Kidney glomerular epithelial cell (primary cell): ENCODE measurements around the gene EFEMP1.
A peak's percentile ranks its signal among the peaks of the same experiment; 100 is the strongest.

Experiments used
- DNase-seq: peaks from one replicate; lab custom pipeline; 2025; lab: John Stamatoyannopoulos, UW

Gene EFEMP1

DNA sequence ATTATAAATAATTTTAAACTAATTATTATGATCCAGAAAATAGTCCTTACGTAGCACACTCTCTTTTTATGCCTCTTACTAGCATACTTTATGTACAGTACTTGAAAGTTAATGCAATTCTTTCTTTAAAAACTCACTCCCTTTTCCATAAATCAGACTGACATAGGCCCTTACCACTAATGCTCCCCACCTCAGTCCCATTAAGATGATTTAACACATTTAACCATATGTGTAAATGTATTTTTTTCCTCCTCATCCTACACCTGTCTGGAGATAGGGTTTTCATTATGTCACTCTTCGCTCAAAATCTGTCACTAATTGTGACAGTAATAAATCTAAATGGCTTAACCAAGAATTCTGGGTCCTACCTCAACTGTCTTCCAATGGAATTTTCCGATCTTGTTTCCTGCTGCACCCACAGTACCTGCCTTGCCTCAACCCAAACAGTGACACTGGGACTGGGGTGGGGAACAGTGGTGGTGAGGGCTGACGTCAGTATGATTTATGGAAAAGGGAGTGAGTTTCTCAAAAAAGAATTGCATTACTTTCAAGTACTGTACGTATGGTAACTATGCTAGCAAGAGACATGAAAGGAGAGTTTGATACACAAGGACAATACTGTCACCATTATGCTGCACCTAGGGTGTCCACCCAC, 25.1 kb downstream of the EFEMP1 start:
- no peak for DNase-seq

- DNase-seq = no peak
These were observed 26.9 kb downstream of the EFEMP1 start for GRCh38 chr2:55896633-55897032.

GRCh38 chr2:55894720-55895119, 28.9 kb downstream of the EFEMP1 start:
- DNase-seq = no peak

- no peak for DNase-seq
These were observed 31.9 kb downstream of the EFEMP1 start for GRCh38 chr2:55891671-55892094.

DNA sequence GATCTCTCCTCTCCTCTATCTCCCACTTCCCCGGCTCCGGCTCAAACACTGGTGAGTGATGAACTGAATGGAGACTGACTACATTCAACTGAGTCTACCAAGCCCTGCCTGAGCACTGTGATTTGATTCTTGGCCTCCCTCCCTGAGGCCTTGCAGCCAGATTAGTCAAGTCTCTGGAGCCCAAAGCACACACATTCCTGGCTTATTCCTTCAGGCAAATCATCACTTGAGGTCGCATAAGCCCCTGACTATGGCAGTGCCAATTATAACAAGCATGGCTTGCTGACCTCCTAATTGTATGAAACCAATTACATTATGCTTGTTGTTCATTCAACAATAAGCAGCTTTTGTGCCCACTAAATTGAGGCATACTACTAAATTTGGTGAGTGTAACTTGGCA, 34.6 kb downstream of the EFEMP1 start:
- DNase-seq = no peak

DNA sequence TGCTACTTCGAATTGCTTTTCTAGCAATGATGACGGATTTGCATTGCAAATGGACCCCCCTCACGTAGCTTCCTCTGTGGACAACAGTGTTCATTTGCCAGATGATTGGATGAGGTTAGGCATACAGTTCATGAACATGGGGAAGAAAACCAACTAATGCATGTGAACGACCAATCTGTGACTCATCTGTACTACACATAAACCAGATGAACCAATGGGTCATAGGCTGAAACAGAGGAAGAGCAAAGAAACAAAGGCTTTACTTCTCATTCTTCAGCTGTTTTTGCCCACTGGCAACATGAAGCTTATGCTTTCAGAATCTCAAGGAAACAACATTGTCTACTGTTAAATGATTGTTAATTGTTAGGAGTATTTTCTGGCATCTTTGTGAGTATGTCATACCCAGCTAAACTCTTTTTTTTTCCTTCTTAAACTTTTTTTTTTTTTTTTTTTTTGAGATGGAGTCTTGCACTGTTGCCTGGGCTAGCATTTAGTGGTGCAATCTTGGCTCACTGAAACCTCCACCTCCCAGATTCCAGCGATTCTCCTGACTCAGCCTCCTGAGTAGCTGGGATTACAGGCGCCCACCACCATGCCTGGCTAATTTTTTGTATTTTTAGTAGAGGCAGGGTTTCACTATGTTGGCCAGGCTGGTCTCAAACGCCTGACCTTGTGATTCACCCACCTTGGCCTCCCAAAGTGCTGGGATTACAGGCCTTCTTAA, 35.5 kb downstream of the EFEMP1 start:
- DNase-seq = no peak

DNA sequence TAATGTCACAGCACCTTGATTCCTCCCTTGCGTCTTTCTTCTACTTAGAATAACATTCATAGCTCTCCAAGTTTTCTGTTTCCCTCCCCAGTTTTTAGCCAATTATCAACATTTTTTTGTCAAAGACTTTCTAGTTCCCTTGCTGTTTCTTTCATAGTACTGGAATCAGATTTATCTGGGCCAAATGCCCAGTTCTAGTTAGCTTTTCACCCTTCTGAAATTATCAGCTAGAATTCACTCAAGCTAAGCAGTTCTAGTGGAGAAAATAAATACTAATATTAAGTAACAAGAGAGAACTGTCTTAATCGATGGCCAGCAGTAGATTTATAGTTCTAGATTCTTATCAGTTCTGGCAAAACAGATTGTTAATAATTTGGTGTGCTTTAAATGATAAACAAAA, 36.2 kb downstream of the EFEMP1 start:
- DNase-seq = no peak

DNA sequence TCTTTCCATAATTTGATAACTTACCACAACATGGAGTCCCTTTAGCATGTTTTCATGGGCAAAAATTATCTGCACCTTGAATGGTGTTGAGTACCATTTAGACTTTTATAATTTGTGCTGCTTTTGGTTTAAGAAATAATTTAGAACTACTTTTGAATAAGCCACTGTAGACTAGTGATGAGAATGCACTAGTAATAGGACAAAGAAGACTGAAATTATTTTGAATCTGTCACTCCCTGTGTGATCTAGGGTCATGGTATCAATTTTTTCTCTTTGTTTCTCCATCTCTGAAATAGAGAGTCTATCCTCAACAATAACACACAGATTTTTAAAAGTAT, 37.7 kb downstream of the EFEMP1 start:
- no peak for DNase-seq

DNA sequence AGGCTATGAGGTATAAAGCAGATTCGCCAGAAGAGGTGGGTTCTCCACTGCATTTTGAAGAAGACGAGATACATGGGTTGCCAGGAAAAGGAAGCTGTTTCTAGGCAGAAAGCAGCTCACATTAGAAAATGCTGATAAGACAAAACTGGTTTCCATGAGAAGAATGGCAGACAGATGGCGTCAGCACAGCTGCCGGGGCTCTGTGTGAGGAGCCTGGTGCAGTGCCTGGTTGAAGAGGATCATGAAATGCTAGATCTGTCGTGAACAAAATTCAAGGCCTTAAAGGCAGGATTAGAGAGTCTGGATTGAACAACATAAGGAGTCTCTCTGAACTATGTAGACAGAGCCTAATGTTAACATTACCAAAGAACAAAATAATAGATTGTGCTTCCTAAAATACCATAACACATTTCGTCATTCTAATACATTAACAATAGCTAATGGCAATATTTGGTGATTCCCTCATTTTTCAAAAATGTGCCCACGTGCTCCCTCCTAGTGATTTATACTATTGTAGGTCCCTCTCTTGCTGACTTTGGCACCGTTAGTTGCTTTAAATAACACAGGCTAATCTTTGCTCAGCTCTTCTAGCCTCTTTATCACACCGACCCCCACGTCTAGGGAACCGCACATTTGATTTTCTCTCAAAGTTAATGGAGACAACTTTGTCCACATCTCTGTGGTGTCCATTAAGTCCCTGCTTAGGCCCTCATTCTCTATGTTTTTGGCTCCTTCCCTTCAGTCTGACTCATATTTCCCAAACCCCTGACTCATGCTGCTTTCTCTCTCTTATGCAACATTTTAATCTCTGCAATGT, 38.2 kb downstream of the EFEMP1 start:
- peak; percentile 64 for DNase-seq

- DNase-seq = no peak
These were observed 39.8 kb downstream of the EFEMP1 start for GRCh38 chr2:55883829-55884228.

GRCh38 chr2:55883357-55883756, 40.2 kb downstream of the EFEMP1 start:
- DNase-seq = no peak

DNA sequence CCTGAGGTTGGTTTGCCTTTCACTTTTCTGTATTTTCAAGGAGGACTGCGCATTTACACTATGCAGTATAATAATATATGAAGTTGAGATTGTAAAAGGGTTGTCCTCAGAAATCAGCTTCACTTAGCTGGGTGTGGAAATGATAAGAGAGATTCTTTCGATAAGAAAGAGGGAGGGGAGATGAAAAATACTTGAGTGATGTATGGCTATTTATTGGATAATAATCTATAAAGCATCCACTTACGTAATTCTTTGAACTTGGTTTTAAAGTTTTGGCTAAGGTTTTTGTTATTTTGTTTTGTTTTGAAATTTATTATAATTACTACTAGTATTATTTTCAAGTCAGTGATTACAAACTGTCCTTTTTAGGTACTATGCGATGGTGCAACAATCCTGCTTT, 40.6 kb downstream of the EFEMP1 start:
- no peak for DNase-seq

DNA sequence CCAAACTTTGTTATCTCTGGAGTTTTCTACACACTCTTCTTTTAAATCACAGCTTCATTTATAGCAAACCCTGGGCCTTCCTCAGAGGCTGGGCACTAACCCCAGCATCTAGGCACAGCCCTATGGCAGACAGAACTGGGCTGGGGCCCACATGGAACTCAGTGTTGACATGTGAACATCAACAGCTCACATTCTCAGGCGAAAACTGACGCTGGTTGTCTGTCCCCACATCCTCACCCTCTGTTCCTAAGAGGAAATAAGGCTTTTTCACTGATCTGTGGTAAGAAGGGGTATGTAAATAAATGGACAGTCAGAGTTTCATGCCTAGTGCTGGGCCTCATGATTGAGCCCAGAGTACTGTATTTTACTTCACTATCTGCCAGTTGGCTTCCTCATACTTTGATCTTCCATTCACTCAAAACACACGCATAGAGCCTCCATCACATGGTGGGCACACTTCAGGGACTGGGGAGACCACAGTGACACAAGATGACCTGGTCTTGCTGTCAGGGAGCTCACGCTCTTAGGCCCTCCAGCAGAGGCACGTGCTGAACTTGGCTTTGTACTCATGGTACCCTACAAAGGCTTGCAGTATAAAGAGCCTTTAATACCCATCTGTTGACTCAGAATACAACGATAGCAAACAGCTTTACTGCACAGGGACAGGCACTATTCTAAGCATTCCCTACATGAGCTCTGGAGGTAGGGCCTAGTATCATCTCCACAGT, 43.0 kb downstream of the EFEMP1 start:
- DNase-seq = no peak

DNA sequence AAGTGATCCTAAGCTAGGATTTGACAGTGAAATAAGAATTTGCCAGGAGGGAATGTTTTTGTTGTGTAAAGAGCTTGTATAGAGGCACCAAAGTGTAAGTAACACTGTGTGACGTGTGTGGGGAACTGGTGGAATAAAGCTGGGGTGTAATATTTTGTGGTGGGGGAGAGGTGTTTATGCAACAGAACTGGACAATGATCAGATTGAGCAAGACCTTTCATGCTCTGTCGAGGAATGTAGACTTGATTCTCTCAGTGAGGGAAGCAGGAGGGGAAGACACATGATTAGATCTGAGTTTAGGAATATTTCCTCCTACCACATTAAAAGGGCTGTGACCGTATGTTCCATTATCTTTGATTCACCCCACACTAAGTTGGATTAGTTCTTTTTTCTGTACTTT, 43.6 kb downstream of the EFEMP1 start:
- no peak for DNase-seq

GRCh38 chr2:55877087-55877436, 46.5 kb downstream of the EFEMP1 start:
- DNase-seq = no peak

GRCh38 chr2:55876429-55877086, 47.0 kb downstream of the EFEMP1 start:
- no peak for DNase-seq

DNA sequence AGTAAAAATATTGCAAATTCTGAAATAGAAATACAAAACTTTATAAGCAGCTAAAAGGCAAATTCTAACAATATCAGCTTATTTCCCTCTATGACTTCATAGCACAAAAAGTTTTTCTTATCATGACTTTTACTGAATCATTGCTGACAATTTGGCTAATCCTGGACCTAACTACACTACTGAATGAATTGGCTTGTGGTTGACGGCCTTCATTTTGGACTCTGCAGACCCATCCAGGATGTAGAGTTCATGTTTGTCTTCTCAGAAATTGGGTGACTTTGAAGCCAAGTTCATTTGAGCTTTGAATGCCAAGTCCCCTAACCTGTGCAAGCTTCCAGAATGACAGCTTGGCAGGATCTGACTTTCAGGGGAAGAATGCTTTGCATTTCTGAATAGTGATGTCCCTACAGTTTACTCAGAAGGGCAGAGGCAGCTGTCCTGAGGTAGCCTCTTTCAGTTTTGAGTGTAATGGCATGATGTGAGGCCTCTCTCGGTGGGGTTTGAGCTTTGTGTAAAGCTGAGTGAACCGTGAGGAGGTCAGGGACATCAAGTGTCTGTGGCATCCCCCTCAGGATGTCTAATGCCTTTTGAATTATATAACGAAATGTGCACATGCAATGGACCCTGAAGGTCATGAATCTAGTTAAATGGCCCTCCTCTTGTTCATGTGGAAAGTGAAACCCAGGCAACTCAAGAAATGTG, 48.0 kb downstream of the EFEMP1 start:
- no peak for DNase-seq

DNA sequence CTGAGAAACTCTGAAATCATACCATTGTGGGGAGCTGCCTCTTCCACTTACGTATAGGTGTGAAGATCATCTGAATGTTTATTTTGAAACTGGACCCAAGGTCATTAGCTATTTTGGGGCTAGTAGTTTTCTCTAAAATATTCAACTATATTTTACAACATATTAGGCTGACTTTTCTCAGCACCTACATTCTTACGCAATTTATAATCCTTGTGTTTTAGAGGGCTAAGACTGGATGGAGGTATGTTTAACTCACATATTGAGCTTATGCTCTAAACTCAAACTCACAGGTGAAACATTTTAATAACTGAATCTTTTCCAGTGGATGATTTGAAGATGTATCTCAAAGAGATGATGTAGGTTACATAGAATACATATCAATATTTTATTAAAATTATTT, 49.2 kb downstream of the EFEMP1 start:
- DNase-seq = no peak

- DNase-seq = no peak
These were observed 51.9 kb downstream of the EFEMP1 start for GRCh38 chr2:55871637-55872036.

DNA sequence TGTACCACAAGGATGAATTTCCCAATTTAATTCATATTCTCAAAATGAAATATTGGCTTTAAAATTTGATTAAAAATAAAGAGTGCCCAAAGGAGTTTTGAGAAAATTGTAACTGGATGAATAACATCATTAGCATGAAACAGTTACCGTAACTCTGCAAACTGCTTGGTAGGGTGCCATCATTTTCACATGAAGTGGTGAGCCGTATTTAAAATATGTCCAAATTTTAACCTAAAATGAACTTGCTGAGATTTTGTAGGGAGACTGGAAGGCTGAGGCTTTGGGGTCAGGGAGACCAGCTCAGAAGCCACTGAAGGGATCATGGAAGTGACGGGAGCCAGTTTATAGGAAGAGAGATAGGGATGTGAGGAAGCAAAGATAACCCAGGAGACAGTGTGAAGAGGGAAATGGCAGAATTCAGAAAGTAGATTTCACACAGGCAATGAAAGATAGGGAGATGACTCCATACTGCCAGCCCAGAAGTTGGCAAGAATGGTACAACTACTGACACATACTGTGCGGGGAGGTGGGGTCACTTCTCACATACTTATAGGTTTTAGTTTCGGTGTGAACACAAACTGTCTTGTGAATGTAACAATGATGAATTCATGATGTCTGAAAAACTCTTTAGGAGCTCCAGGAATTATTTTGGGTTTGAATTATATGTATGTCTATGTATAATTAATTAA, 53.8 kb downstream of the EFEMP1 start:
- no peak for DNase-seq
